ENCODE data around the gene EVX2.

The EVX2 gene

DNA sequence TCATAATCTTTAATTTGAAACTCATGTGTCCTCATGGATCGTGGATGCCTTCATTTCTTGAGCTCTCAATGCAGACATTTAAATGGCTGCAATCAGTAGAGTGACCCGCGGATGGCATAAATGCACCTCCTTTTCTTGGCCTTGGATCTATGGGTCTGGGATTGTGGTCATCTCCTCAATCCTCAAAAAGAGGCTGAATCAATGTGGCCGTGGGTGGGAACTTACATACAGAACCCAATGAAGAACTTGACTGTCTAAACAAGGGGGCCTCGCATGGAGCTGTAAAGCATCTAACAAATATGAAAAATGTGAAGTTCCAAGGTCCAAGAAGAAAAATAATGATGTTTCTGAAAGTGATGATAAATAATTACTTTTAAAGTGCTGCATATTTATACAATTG lies 11.7 kb upstream of the EVX2 start:
- no peak for DNase-seq

DNA sequence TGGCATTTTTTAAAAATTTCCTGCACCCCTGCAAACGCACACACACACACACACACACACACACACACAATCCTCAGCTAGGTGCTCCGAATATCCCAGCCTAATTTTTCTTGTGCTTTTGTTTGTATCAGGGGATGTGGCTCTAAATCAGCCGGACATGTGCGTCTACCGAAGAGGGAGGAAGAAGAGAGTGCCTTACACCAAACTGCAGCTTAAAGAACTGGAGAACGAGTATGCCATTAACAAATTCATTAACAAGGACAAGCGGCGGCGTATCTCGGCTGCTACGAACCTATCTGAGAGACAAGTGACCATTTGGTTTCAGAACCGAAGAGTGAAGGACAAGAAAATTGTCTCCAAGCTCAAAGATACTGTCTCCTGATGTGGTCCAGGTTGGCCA lies 10.6 kb upstream of the EVX2 start:
- DNase-seq: no peak

DNA sequence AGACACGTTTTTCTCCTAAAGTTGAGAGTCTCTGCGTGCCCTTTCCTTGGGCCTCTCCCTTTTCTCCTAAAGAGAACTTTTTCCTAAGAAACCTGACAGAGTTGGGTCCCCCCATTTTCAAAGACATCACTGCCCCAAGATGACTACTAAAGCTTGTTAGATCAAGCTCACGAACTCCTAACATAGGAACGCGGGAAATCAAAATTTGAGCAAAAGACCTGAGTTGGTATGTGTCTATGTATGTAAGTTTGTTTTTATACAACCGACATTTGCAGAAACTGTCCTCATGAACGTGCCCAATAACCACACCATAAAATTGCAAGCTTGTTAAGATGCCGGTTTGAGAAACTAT lies 10.1 kb upstream of the EVX2 start:
- no peak for DNase-seq

- DNase-seq: no peak
Measured at GRCh38 chr2:176093145-176093897, 9.6 kb upstream of the EVX2 start.

DNA sequence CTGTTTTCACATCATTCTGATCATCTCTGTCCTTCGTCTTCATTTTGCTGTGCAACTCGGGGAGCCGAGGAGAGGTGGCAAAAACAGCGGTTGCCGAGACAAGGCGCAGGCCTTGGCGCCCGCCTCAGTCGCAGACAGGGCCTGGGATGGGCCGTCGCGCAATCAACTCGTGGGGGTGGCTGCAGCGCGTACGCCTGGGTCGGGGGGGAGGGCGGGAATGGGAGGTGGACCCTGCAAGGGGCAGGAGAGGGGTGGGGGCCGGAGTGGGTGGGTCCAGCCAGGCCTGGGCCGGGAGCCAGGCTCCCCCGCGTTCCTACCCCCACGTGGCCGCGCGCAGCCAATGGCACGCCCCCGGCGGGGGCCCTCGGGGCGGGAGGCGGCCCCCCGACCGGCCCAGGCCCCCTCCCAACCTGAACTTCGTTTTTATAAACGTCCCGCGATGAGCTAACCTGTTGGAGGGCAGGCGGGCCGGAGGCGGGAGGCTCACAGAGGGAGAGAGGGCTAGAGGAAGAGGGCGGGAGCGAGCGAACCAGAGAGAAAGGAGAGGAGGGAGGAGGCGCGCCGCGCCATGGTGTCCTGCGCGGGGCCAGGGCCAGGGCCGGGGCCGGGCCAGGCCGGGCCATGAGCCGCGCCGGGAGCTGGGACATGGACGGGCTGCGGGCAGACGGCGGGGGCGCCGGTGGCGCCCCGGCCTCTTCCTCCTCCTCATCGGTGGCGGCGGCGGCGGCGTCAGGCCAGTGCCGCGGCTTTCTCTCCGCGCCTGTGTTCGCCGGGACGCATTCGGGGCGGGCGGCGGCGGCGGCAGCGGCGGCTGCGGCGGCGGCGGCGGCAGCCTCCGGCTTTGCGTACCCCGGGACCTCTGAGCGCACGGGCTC lies 8.7 kb upstream of the EVX2 start, which contains the start of gene HOXD13:
TSS of gene HOXD13 (plus strand) at position 452 of the 875 bp plus-strand sequence. CDS start at position 622, 170 bp downstream.
- no peak for DNase-seq

DNA sequence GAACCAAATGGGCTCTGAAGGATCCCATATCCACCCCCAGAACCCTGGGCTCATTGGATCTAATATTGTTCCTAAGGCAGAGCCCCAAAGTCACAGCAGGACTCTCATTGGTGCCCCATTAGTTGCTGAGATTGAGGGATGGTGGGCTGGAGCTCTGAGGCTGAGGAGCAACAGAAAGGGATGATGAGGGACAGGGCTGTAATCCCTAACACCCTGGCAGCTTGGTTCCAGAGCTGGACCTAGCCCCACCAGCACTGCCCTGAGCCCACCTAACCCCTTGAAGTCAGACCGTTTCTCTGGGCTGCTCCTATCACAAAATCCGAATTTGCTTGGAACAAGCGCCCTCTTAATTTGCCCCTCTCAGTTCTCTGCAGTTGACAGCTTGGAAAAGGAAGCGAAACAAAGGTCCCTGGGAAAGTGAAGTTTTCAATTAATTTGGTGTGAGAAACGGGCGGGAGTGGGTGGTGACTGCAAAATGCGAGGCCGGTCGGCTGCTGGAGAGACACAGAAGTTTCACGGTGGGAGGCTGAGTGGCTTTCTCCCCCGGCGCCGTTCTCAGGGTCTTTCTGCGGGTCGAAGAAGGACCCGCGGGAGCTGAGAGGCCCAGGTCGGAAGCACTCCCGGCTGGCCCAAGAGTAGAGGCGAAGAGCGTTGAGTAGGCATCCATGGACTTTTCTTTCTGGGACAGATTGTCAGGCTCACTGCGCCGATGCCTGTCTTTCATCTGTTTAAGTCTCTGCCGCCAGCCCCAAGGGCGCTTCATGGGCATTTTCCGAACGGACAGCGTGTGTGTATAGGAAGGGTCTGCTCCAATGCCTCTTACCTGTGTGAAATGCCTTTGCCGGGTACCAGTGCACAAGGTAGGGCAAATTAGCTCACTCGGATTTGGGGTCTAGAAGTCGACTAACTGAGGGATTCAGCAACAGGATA lies 7.8 kb upstream of the EVX2 start:
- DNase-seq: no peak

DNA sequence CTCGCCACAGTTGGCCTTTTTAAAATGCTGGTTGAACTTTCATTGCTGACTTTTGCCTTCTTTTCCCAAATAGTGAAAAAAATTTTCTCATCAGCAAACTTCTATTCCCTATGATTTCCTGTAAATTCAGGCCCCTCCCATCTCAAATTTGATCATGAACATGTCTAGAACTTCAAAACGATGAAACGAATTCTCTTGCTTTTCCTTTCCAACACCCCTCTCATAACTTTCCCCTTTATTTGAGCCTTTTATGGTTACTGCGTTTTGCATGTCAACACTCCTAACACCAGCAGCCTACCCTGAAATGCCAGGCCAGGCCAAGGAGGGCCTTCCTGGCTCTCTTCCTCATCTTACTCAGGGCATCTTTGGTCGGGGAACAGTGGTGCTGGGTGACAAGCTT lies 7.1 kb upstream of the EVX2 start:
- DNase-seq: no peak

- no peak for DNase-seq
Measured at GRCh38 chr2:176089843-176090395, 6.2 kb upstream of the EVX2 start.

GRCh38 chr2:176088937-176089842 lies 5.4 kb upstream of the EVX2 start:
- DNase-seq: no peak

DNA sequence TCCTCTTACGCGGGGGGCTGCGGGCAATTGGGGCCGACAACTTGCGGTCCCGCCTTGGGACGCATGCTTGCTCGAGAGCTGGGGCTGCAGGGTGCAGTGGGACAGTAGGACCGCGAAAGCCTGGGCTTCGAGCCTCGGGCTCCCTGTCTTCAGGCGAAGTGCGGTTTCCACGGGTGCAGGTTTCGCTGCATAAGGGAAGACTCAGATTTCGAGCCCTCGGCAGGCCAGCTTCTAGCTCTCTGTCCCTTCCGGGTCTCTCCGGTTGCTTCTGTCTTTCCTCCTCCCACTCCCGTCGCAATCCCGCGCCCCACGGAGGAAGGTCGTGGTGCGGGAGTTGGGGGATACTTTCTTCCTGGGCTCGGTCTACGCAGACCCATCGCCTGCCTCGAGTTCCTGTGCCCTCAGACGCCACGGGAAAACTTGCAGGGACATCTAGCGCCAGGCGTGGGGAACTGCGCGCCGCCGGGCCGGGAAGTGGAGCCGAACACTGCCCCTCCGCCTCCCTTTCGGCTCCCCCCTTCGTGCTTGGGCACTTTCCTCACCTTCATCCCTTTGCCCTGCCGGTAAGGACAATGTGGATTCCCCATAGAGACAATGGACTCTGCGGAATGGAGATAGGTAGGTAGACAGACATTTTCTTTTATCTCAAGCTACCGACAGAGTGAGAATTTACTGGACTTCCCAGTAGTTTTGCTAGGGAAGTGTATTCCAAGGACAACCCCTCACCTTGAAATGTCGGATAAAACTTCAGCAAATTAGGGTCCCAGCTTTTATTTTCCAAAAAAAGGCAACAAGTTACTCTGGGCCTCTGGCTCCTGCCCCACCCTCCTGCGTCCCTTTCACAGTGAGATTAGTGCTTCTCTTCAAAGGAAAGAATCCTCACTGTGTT lies 4.5 kb upstream of the EVX2 start:
- peak in 1 of 2 donors; percentile 14 for DNase-seq

DNA sequence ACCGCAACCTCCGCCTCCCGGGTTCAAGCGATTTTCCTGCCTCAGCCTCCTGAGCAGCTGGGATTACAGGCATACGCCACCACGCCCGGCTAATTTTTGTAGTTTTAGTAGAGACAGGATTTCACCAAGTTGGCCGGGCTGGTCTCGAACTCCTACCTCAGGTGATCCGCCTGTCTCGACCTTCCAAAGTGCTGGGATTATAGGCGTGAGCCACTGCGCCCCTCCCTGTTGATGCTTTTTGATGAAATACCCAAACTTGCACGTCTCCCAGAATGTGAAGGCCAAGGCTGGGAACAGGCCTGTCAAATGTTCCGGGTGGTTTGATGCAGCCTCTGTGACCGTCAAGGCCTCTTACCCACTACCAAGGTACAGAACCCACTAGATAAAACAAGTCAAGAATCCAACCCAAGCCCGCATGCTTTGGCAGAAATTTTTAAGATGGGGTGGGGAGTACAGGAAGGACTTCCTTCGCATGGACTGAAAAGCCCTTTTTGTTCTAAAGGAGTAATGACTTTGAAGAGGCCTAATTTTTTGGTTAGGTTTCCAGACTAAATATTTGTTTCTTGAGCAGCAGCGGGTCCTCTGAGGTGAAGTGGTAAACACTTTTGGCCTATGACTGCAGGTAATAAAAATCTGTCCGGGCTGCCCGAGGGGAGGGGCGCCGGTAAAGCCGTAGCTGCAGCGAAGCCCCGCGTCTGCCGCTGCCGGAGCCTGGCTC lies 3.7 kb upstream of the EVX2 start:
- no peak for DNase-seq

- DNase-seq: no peak
Measured at GRCh38 chr2:176085861-176086771, 2.4 kb upstream of the EVX2 start.

GRCh38 chr2:176085120-176085788 lies 1.5 kb upstream of the EVX2 start:
- no peak for DNase-seq

DNA sequence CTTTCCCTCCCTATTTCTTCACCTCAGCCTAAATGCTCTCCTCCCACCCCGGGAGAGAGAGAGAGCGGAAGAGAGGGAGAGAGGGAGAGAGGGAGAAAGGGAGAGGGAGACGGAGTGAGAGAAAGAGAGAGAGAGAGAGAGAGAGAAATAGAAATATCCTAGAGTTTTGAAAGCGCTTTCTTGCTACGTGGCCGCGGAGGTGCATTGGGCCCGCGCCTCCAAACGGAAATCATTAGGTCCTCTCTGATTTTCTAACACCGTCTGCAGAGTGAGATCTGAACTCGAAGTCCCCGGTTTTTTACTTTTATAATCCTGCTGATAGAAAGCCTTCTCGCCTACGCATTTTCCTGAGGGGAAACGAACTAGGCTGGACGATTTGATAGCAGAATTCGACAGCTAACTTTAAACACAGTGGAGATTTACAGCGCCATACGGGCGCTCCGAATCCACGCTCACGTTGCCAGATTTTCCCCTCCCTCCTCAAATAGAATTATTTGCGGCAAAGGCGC lies 903 bp upstream of the EVX2 start:
- no peak for DNase-seq

- DNase-seq: no peak
Measured at GRCh38 chr2:176082824-176083751, 674 bp downstream of the EVX2 start.

GRCh38 chr2:176082525-176082823 lies 1.3 kb downstream of the EVX2 start:
- DNase-seq: no peak

Measured in CD4-positive, alpha-beta T cell treated with Interleukin-1 beta for 1 hour (primary cell).